OCI-LY3 (cell line): Measurements from ENCODE around the gene CMTM1.

ENCODE experiments used
- CTCF ChIP-seq: fragments of 200-600, 300-600 bp; sonication (generic); IDR thresholded peaks from 2 replicates; pipeline ENCODE4 v1.5.1; 2014; ENCODE audit warnings: antibody characterized with exemption, low read length, low read depth
- EZH2phosphoT487 ChIP-seq: fragments of 200-600 bp; shearing (Covaris generic); IDR thresholded peaks from 2 replicates; pipeline ENCODE4 v1.6.1; 2018; ENCODE audit warnings: antibody characterized with exemption, mixed run types, low read depth

- TF ChIP-seq CTCF (no peak), EZH2phosphoT487 (no peak)
Measured at GRCh38 chr16:66592241-66592640, 26.0 kb downstream of the CMTM1 start.
